ENCODE measurements around the gene ARHGAP15. TPM values are rescaled to one million over a fixed set of nuclear protein-coding genes. Genes with fewer than 3 reads are reported as not detected.

The ARHGAP15 gene
- total RNA-seq, 2 donors from 2014 or later = 0.86 TPM; not detected in 1

- Mint-ChIP-seq H3K27ac (no peak overlapping the region), H3K36me3 (ENCODE audit: low read depth) (no peaks in the 10 kb centered on the region), H3K4me1 (peaks cover 29% of the 10 kb centered on the region), H3K9me3 (no peaks in the 10 kb centered on the region), H3K4me3 (no peak overlapping the region), H3K27me3 (ENCODE audit: insufficient read depth) (no peaks in the 10 kb centered on the region)
- no peaks in the 10 kb centered on the region for H3K9me3 ChIP-seq (ENCODE audit: control insufficient read depth, low read length)
- no peak overlapping the region for H3K4me3 ChIP-seq (ENCODE audit: low read length)
- no peaks in the 10 kb centered on the region for H3K27me3 ChIP-seq (ENCODE audit: control insufficient read depth, insufficient read depth, low read length, poor library complexity, severe bottlenecking)
- H3K27ac ChIP-seq (ENCODE audit: low read depth, low read length) = no peak overlapping the region
- TF ChIP-seq CTCF (conservative IDR thresholded peaks at IDR 0.05) = no peak
- no peaks in the 10 kb centered on the region for H3K4me1 ChIP-seq (ENCODE audit: control insufficient read depth, insufficient read depth, low read length)
- H3K9ac ChIP-seq (ENCODE audit: extremely low read depth, low read length, poor library complexity, severe bottlenecking) = no peak overlapping the region
- no peak for DNase-seq
- WGBS, 2 experiments (ENCODE audit: insufficient coverage in 1 of 2, insufficient read length in 1 of 2) = 74 to 81% methylated on average over 4 to 5 of the region's 5 CpGs
- H3K36me3 ChIP-seq (ENCODE audit: control insufficient read depth, insufficient read depth, low read length) = no peaks in the 10 kb centered on the region
These were observed 563.7 kb downstream of the ARHGAP15 start for GRCh38 chr2:143692967-143693366.

- Mint-ChIP-seq H3K4me1 (peaks cover 22% of the 10 kb centered on the region), H3K9me3 (no peaks in the 10 kb centered on the region), H3K27ac (no peak overlapping the region), H3K4me3 (no peak overlapping the region), H3K27me3 (ENCODE audit: insufficient read depth) (no peaks in the 10 kb centered on the region), H3K36me3 (ENCODE audit: low read depth) (no peaks in the 10 kb centered on the region)
- H3K36me3 ChIP-seq (ENCODE audit: control insufficient read depth, insufficient read depth, low read length) = no peaks in the 10 kb centered on the region
- 76 to 85% methylated on average over 2 of the region's 3 CpGs for WGBS, 2 experiments (ENCODE audit: insufficient coverage in 1 of 2, insufficient read length in 1 of 2)
- no peak for DNase-seq
- H3K4me1 ChIP-seq (ENCODE audit: control insufficient read depth, insufficient read depth, low read length) = no peaks in the 10 kb centered on the region
- H3K27ac ChIP-seq (ENCODE audit: low read depth, low read length) = no peak overlapping the region
- no peaks in the 10 kb centered on the region for H3K27me3 ChIP-seq (ENCODE audit: control insufficient read depth, insufficient read depth, low read length, poor library complexity, severe bottlenecking)
- H3K4me3 ChIP-seq (ENCODE audit: low read length) = no peak overlapping the region
- H3K9ac ChIP-seq (ENCODE audit: extremely low read depth, low read length, poor library complexity, severe bottlenecking) = no peak overlapping the region
- no peaks in the 10 kb centered on the region for H3K9me3 ChIP-seq (ENCODE audit: control insufficient read depth, low read length)
- TF ChIP-seq CTCF (conservative IDR thresholded peaks at IDR 0.05) = no peak
These were observed 565.1 kb downstream of the ARHGAP15 start for GRCh38 chr2:143694335-143694734.

GRCh38 chr2:143696651-143697050 is 567.4 kb downstream of the ARHGAP15 start:
- Histone ChIP-seq H3K4me3 (ENCODE audit: low read length) (no peak overlapping the region), H3K27ac (ENCODE audit: low read depth, low read length) (no peak overlapping the region), H3K27me3 (ENCODE audit: control insufficient read depth, insufficient read depth, low read length, poor library complexity, severe bottlenecking) (no peaks in the 10 kb centered on the region), H3K9ac (ENCODE audit: extremely low read depth, low read length, poor library complexity, severe bottlenecking) (no peak overlapping the region), H3K4me1 (ENCODE audit: control insufficient read depth, insufficient read depth, low read length) (no peaks in the 10 kb centered on the region), H3K36me3 (ENCODE audit: control insufficient read depth, insufficient read depth, low read length) (no peaks in the 10 kb centered on the region), H3K9me3 (ENCODE audit: control insufficient read depth, low read length) (no peaks in the 10 kb centered on the region)
- Mint-ChIP-seq H3K27me3 (ENCODE audit: insufficient read depth) (no peaks in the 10 kb centered on the region), H3K36me3 (ENCODE audit: low read depth) (no peaks in the 10 kb centered on the region), H3K9me3 (no peaks in the 10 kb centered on the region), H3K27ac (no peak overlapping the region), H3K4me1 (peaks cover 21% of the 10 kb centered on the region), H3K4me3 (no peak overlapping the region)
- no peak for TF ChIP-seq CTCF (conservative IDR thresholded peaks at IDR 0.05)
- DNase-seq = no peak
